ENCODE results near the gene TEDC2. TPM values are rescaled to one million over a fixed set of nuclear protein-coding genes. Genes with fewer than 3 reads are reported as not detected.

The TEDC2 gene
- total and polyA plus RNA-seq, 2 of the 8 experiments (the other 6 are each of a cell fraction or from before 2014, with no cell fraction given): 54.6 to 55.6 TPM

- TF ChIP-seq EZH2 (IDR thresholded peaks at IDR 0.05; ENCODE audit: low read depth, low read length, severe bottlenecking): no peak
- no peak for TF ChIP-seq USF2 (IDR thresholded peaks at IDR 0.05; ENCODE audit: low read length)
- no peak for TF ChIP-seq TAF7 (optimal IDR thresholded peaks at IDR 0.05; ENCODE audit: borderline replicate concordance, low read depth, low read length)
- no peak for TF ChIP-seq EP300 (IDR thresholded peaks at IDR 0.05; ENCODE audit: borderline replicate concordance in 1 of 2, low read depth in 2 of 2, low read length in 2 of 2)
- TF ChIP-seq NANOG (IDR thresholded peaks at IDR 0.05; ENCODE audit: insufficient read depth, low read depth, low read length, poor library complexity, severe bottlenecking): no peak
- no peak for TF ChIP-seq HDAC6 (IDR thresholded peaks at IDR 0.05; ENCODE audit: low read depth, low read length)
- TF ChIP-seq POU5F1 (IDR thresholded peaks at IDR 0.05; ENCODE audit: low read depth, low read length): no peak
- TF ChIP-seq CHD1 (IDR thresholded peaks at IDR 0.05; ENCODE audit: low read depth, low read length): no peak
Observed at GRCh38 chr16:2460916-2461315, 1.0 kb downstream of the TEDC2 start (continued).
